Right ventricle myocardium superior (tissue), 1 donor: Measurements from ENCODE around the gene PRAMEF11. TPM values are rescaled to one million over a fixed set of nuclear protein-coding genes. Genes with fewer than 3 reads are reported as not detected.
"Not testable (repeated sequence)": the region's sequence is repeated elsewhere in the genome, so short reads cannot be mapped to it uniquely, and the experiment has no call there.

Experiments
- ATAC-seq: fragments of 200-7000 bp; cut with Tn5 transposase; one replicate; pipeline ENCODE4 v1.9.1; 2020; ENCODE audit warnings: mild to moderate bottlenecking; ENCODE audit not compliant: poor library complexity
- DNase-seq: peaks from one replicate; pipeline ENCODE4 v3.0.0-alpha.2; 2020
- intact Hi-C: fragments of 100-400 bp; cut with DNase I; formaldehyde crosslinking; loops from one replicate; pipeline ENCODE4 v1.11.2; 2022
- long read RNA-seq: library from polyadenylated mRNA; unstranded; transcript quantifications from one replicate; pipeline ENCODE4 v2.0.0, GENCODE V29; 2021
- total RNA-seq: library from RNA; stranded (reverse); fragmentation: NEBNext Ultra II Directional; extraction: Animal tissue kit (Norgen Biotek cat#: 25700); gene quantifications from one replicate; pipeline ENCODE4 v1.2.1, GENCODE V29; 2021
- donor health status: DM: no; HTN: yes; CAD: no; lungs with severe emphysema.

PRAMEF11 gene
- total RNA-seq: not detected
- long read RNA-seq: 0 reads

DNA sequence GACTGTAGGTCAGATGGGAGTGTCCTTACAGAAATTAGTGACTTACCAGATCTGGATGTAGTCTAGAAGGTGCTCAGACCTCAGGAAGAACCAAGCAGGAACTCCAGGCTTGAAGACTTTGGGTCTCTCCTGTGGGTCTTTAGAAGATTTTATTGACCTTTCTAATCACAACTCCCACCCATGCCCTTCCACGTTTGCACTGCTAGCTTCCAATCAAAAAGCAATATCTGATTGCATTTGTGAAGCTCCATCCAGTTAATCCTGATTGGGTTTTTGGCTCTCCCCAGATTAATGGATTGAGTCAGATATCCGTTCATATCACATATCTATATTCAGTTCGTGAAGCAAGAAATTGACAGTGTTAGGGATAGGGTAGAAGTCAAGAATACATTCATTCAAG lies at the start of gene PRAMEF11:
Gene PRAMEF11, minus strand, starts transcription at position 101 of the 400 bp plus-strand sequence. CDS start 2,621 bp downstream, outside the sequence.
- DNase-seq, ATAC-seq, intact Hi-C loops: not testable (repeated sequence)

DNA sequence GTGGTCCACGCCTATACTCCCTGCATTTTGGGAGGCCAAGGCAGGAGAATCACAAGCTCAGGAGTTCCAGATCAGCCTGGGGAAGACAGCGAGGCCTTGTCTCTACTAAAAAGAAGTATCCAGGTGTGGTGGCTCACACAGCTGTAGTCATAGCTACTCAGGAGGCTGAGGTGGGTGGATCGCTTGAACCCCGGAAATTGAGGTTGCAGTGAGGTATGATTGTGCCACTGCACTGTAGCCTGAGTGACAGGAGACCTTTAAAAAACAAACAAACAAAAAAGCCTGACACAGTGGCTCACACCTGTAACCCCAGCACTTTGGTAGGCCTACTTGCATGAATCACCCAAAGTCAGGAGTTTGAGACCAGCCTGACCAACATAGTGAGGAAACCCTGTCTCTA lies 47.2 kb upstream of the PRAMEF11 start:
- DNase-seq, ATAC-seq, intact Hi-C loops: not testable (repeated sequence)

DNA sequence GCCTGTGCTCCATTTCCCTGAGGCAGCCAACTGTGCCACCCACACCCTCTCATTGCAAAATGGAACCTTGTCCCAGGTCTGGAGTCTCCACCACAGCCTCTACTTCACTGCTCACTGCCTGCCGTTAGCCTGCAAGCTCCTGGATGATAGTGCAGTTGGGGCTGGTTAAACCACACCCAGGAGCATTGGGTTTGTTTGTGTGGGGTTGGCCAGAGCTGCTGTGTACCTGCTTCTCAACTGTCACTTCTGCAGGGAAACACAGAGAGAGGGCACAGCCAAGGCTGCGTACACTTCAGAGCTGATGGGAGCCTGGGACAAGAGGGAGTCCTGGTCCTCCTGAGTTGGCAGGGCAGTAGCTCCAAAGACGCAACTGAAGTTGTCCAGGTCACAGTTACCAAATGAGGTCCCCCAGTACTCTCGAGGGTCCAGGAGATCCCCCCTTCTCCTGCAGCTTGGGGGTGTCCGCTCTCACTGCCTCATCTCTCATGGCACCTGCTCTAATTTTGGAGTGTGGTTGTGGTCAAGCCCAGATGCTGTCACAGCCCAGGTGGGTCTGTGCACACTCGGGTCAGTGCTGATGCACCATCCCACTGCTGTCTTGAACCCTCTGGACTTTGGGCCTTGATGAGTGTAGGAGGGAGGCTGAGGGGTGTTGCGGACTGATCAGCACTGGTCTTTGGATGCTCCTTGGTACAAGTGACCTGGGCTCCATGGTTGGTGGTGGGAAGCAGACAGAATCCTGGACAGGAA lies 32.1 kb upstream of the PRAMEF11 start:
- intact Hi-C loops, DNase-seq, ATAC-seq: not testable (repeated sequence)

DNA sequence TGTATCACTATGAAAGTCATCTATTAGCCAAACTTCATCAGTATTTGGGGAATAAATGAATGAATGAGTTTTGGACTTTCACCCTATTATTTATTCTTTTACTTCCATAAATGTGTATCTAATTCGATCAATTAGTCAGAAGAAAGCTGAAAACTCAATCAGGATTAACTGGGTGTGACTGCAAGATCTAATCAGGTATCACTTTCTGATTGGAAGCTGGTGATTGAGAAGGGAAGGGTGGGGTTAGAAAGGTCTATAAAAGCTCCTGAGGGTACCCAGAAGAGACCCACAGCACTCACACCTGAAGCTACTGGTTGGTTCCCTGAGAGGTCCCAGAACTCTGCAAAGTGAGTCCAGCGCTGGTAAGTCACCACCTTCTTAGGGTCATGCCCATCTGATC lies 25.6 kb upstream of the PRAMEF11 start, which contains the start of gene PRAMEF2:
Gene PRAMEF2, plus strand, starts transcription at position 301 of the 400 bp plus-strand sequence. CDS start 1,924 bp downstream, outside the sequence.
- ATAC-seq, DNase-seq: not testable (repeated sequence)

DNA sequence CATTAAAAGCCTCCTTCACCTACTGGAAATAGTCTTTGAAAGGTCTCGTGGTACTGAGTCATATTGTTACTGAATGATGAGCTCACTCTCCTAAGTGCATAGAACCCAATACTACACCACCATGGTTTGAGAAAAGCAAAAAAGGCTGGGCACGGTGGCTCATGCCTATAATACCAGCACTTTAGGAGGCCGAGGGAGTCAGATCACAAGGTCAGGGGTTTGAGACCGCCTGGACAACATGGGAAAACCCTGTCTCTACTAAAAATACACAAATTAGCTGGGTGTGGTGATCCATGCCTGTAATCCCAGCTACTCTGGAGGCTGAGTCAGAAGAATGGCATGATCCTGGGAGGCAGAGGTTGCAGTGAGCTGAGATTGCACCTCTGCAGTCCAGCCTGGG lies 20.6 kb upstream of the PRAMEF11 start:
- no peak for ATAC-seq
- intact Hi-C loops: no loop called here

More for the DNA sequence above, 25.6 kb upstream of the PRAMEF11 start, which contains the start of gene PRAMEF2:
- intact Hi-C loops: not testable (repeated sequence)

DNA sequence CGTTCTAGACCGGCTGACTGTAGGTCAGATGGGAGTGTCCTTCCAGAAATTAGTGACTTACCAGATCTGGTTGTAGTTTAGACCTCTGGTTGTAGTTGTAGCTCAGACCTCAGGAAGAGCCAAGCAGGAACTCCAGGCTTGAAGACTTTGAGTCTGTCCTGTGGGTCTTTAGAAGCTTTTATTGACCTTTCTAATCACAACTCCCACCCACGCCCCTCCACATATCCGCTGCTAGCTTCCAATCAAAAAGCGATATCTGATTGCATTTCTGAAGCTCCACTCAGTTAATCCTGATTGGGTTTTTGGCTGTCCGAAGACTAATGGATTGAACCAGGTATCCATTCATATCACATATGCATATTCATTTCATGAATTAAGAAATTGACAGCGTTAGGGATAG lies 17.4 kb upstream of the PRAMEF11 start, which contains the start of gene HNRNPCL1:
Gene HNRNPCL1, minus strand, starts transcription at position 101 of the 400 bp plus-strand sequence. CDS start 431 bp downstream, outside the sequence.
- DNase-seq, intact Hi-C loops, ATAC-seq: not testable (repeated sequence)

More for the DNA sequence above, 20.6 kb upstream of the PRAMEF11 start:
- DNase-seq: no peak

DNA sequence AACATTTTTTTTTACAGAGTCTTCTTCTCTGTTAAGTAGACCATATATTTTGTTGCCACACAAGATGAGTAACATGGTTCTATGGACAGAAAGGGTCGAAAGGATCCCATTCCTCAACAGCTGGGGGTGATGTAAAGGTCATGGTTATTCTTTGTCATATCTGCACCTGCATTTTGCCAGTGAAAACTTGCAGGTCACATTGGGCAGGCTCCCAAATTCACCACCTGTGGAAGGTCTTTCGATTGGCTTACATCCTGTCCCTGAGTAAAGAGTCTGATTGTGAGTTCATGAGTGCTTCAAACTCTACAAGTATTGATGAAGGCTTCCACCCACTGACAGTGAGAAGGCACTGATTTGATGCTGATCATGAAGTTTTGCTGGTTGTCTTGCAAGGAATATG lies 2.0 kb upstream of the PRAMEF11 start:
- DNase-seq, intact Hi-C loops, ATAC-seq: not testable (repeated sequence)

DNA sequence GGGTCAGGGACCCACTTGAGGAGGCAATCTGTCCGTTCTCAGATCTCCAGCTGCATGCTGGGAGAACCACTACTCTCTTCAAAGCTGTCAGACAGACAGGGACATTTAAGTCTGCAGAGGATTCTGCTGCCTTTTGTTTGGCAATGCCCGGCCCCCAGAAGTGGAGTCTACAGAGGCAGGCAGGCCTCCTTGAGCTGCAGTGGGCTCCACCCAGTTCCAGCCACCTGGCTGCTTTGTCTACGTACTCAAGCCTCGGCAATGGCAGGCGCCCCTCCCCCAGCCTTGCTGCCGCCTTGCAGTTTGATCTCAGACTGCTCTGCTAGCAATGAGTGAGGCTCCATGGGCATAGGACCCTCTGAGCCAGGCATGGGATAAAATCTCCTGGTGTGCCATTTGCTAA lies 12.1 kb downstream of the PRAMEF11 start:
- intact Hi-C loops, ATAC-seq, DNase-seq: not testable (repeated sequence)

DNA sequence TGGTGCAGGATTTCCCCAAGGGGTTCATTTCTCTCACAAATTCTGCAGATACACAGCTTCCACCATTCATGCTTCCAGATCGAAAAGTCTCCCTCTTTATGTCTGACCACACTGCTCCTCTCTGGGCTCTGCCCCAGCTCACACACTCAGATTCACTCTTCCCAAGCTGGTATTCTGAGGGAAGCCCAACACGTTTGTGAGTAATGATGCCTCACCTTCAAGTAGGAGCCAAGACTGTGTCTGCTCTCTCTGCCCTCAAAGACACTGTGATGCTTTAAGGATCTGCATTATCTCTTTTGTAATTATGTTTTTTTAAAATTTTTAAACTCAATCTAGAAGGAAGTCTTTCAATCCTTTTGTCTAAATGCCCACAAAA lies 19.8 kb downstream of the PRAMEF11 start:
- intact Hi-C loops: no loop called here
- no peak for DNase-seq
- ATAC-seq: no peak

DNA sequence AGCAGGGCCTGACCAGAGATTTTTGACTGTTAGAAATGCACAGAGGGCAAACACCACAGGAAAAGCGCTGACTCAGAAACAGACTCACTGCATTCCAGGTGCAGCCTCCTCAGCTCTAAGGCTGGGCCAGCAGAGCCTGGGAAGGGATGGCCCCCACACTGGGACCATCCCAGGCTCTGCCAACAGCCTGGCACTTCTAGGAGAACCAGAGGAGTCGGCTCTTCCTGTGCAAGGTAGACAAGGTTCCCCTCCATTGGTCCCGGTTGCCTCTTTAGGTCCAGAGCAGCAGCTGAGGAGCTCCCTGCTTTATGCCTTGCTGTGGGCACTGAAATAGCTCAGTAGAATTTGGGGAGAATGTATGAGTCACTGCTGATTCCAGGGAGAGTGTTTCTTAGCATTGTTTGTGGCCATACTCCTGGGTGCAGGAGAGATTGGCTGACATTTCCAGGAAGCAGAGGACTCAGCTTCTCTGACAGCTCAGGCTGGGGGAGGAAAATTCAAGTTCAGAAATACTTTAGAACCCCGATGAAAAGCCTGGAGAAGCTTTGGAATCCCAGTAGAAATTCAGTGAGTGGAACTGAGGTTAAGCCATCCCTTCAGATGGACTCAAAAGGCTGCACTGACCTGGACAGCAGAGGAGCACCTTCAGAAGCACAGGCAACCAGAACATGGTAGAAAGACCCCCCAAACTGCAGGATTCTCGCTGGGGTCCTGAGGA lies 20.4 kb downstream of the PRAMEF11 start:
- no peak for ATAC-seq
- intact Hi-C loops: no loop called here
- no peak for DNase-seq

DNA sequence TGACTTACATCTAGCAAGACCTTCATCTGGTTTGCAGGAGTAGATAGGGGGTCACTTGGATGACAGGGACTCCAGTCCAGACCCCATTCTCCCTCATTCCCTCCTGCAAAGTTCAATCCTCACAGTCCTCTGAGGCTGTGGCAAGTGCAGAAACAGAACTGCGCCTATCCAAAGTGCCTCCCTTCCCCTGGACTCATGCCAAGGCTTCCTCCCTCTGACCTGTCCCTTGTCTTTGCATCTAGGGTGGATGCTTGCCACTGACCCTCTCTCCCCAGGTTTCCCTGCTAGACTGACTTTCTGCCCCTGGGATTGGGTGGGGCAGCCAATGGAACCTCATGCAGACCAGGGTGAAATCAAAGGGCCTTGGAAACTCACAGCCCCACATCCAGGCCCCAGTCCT lies 21.3 kb downstream of the PRAMEF11 start:
- intact Hi-C loops: no loop called here
- ATAC-seq (no peak), DNase-seq (no peak)

DNA sequence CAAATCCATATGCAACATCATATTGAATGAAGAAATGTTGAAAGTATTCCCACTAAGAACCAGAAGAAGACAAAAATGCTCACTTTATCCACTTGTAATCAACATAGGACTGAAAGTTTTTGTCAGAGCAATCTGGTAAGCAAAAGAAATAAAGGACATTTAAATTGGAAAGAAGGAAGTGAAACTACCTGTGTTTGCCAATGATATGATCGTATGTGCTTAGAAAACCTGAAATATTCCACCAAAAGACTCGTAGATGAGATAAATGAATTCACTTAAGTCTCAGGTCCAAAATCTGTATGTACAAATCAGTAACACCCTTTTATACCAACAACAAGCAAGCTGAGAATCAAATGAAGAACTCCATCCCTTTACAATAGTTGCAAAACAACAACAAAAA lies 31.5 kb downstream of the PRAMEF11 start:
- DNase-seq: no peak
- no peak for ATAC-seq
- intact Hi-C loops: no loop called here

DNA sequence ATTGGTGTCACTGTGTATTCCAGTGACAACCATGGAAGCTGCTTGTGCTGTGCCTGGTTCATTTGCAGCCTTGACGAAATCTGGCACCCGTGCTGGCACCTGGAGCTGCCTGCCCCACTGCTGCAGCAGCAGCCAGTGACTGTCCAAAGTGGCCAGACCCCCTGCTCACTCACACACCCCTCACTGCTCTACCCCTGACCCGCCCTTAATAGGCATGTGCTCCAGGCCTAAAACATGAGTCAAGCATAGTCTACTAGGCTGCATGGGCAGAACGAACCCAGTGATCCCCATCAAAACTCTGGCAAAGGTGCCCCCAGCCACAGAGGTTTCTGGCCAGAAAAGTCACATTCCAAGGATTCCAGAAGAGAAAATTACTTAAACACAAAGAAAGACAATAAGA lies 32.3 kb downstream of the PRAMEF11 start:
- intact Hi-C loops: no loop called here
- DNase-seq (no peak), ATAC-seq (no peak)

DNA sequence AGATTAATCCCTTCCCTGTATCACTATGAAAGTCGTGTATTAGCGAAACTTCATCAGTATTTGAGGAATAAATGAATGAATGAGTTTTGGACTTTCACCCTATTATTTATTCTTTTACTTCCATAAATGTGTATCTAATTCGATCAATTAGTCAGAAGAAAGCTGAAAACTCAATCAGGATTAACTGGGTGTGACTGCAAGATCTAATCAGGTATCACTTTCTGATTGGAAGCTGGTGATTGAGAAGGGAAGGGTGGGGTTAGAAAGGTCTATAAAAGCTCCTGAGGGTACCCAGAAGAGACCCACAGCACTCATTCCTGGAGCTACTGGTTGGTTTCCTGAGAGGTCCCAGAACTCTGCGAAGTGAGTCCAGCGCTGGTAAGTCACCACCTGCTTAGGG lies 40.1 kb downstream of the PRAMEF11 start, which contains the start of gene PRAMEF1:
Gene PRAMEF1, plus strand, starts transcription at position 301 of the 400 bp plus-strand sequence. CDS start 1,831 bp downstream, outside the sequence.
- DNase-seq, ATAC-seq, intact Hi-C loops: not testable (repeated sequence)

DNA sequence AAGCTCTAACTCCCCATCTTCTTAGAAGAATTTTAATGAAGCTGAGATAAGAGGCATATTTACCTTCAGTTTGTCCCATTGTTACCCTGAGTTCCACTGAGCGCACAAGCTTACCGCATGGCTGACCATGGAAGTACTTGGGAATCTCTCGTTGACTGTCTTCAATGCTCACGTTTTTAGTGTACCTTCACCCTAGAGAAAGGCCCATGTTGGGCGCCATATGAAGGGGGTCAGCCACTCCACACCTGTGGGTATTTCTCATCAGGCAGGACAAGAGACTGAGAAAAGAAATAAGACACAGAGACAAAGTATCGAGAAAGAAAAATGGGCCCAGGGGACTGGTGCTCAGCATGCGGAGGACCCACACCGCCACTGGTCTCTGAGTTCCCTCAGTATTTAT lies 46.5 kb downstream of the PRAMEF11 start:
- ATAC-seq, intact Hi-C loops, DNase-seq: not testable (repeated sequence)

DNA sequence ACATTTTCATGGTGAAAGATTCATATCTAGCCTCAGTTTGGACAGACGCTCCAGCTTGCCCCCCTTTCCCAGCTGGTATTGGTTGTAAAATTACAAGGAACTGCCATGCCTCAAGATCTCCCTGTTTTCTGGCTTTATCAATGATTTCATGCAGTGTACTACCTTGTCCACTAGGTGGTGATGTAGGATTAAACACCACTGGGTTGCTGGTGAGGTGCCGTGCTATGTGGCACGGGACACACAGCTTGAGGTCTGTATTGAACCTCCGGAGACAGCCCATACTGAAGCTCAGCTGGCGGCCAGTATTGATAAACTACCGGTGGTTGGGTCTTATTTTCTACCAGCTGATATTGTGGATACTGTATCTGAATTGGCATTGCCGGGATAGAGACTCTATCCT lies 47.4 kb downstream of the PRAMEF11 start:
- intact Hi-C loops, DNase-seq, ATAC-seq: not testable (repeated sequence)

DNA sequence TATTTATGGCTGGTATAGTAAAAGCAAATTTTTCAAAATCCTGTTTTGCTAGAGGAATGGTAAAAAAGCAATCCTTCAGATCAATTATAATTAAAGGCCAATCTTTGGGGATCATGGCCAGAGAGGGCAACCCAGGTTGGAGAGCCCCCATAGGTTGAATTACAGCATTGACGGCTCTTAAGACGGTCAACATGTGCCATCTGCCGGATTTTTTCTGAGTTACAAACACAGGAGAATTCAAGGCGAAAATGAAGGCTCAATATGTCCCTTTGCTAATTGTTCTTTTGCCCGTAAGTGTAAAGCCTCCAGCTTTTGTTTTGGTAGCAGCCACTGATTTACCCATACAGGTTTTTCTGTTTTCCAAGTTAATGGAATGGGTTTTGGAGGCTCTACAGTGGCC lies 49.7 kb downstream of the PRAMEF11 start:
- ATAC-seq, DNase-seq, intact Hi-C loops: not testable (repeated sequence)

DNA sequence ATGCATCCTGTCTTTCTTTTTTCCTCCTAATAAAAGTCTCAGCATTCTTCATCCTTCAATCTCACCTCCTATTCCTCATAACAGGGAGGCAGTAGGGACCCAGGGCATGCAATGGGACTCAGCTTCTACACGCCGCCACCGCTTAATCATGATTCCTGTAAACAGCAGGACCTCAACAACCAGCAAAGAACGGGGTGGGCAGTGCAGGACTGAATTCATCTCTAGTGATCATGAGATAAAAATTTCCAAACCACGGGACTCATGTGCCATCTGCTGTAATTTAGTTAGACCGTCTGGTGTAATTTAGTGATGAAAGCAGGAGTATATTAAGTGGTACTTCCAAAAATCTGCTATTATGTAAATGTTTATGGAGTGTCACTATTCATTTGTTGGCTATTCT lies 52.3 kb downstream of the PRAMEF11 start:
- no peak for ATAC-seq
- intact Hi-C loops: no loop called here

DNA sequence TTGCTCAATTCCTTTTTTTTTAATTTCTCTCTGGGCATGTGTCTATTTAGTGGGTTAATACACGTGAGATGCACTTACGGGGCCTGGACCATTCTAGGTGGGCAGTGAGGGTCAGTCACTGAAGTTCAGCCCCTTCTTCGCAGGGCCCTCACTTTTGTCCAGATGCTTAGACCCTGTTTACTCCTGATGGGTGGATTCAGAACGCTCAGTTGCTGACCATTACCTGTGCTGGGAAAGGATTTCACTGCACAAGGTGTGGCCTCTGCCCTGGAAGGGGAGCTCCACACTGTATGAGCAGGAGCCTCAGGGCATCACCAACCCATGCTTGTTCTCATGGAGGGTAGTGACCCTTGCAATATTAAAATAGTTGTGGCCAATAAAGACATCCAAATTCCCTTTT lies 53.1 kb downstream of the PRAMEF11 start:
- intact Hi-C loops: no loop called here
- ATAC-seq (no peak), DNase-seq (no peak)

More for the DNA sequence above, 52.3 kb downstream of the PRAMEF11 start:
- DNase-seq: no peak
